Measurements from ENCODE around the gene AFP. TPM values are rescaled to one million over a fixed set of nuclear protein-coding genes. Genes with fewer than 3 reads are reported as not detected.

The AFP gene
- total and polyA plus RNA-seq, 2 donors from 2014 or later, result 11.6 TPM; not detected in 1

DNA sequence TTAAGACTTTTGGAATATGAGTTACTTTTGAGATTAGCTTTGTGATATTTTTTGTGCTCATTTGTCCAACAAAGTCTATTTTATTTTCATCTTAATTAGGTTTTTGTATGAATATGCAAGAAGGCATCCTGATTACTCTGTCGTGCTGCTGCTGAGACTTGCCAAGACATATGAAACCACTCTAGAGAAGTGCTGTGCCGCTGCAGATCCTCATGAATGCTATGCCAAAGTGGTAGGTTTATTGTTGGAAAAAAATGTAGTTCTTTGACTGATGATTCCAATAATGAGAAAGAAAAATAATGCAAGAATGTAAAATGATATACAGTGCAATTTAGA lies 21.1 kb upstream of the AFP start:
- Histone ChIP-seq H3K9ac (ENCODE audit: low read length in 3 of 3) (no peak overlapping the region), H3K36me3 (ENCODE audit: control insufficient read depth in 2 of 3, insufficient read depth in 3 of 3, low read length in 3 of 3) (no peaks in the 10 kb centered on the region), H3K27me3 (ENCODE audit: control insufficient read depth, insufficient read depth, low read length) (no peaks in the 10 kb centered on the region), H3K4me3 (ENCODE audit: low read length in 3 of 3) (peak overlapping the region in 1 of 3 donors; percentile 42), H3K9me3 (ENCODE audit: control insufficient read depth in 2 of 3, insufficient read depth in 1 of 3, low read length in 3 of 3) (no peaks in the 10 kb centered on the region), H3K4me1 (ENCODE audit: control insufficient read depth in 2 of 3, insufficient read depth in 2 of 3, low read depth in 1 of 3, low read length in 3 of 3) (no peaks in the 10 kb centered on the region), H3K27ac (ENCODE audit: low read depth in 2 of 2, low read length in 2 of 2) (no peak overlapping the region)
- intact Hi-C loops (cut with DNase I), result no loop called here
- no peak for DNase-seq
- no peak for FAIRE-seq
- TF ChIP-seq, protein P1, sequence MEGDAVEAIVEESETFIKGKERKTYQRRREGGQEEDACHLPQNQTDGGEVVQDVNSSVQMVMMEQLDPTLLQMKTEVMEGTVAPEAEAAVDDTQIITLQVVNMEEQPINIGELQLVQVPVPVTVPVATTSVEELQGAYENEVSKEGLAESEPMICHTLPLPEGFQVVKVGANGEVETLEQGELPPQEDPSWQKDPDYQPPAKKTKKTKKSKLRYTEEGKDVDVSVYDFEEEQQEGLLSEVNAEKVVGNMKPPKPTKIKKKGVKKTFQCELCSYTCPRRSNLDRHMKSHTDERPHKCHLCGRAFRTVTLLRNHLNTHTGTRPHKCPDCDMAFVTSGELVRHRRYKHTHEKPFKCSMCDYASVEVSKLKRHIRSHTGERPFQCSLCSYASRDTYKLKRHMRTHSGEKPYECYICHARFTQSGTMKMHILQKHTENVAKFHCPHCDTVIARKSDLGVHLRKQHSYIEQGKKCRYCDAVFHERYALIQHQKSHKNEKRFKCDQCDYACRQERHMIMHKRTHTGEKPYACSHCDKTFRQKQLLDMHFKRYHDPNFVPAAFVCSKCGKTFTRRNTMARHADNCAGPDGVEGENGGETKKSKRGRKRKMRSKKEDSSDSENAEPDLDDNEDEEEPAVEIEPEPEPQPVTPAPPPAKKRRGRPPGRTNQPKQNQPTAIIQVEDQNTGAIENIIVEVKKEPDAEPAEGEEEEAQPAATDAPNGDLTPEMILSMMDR (IDR thresholded peaks at IDR 0.05; ENCODE audit: borderline replicate concordance, extremely low read depth, insufficient read depth), result no peak

DNA sequence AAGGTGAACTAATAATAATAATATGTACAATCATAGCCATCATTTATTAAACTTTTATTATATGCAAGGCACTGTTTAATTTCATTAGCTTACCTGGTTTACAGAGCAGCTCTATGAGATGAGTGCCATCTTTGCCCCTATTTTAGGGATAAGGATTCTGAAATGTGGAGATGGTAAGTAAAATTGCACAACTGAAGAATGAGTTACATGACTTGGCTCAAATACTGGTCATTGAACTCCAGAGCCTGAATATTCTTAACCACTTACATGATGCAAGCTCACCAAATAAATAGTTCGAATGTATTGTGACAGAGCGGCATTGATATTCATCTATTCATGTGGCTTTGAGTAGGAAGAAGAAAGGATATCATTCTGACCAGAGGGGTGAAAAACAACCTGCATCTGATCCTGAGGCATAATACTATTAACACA lies 20.2 kb upstream of the AFP start:
- no peak overlapping the region for H3K4me3 ChIP-seq (ENCODE audit: low read length in 3 of 3)
- no peak overlapping the region for H3K27ac ChIP-seq (ENCODE audit: low read depth in 2 of 2, low read length in 2 of 2)
- intact Hi-C loops (cut with DNase I), result no loop called here
- FAIRE-seq (no peak), DNase-seq (no peak)
- H3K36me3 ChIP-seq (ENCODE audit: control insufficient read depth in 2 of 3, insufficient read depth in 3 of 3, low read length in 3 of 3), result no peaks in the 10 kb centered on the region
- H3K9ac ChIP-seq (ENCODE audit: low read length in 3 of 3), result no peak overlapping the region
- TF ChIP-seq, protein P1 (IDR thresholded peaks at IDR 0.05; ENCODE audit: borderline replicate concordance, extremely low read depth, insufficient read depth), result no peak
- no peaks in the 10 kb centered on the region for H3K9me3 ChIP-seq (ENCODE audit: control insufficient read depth in 2 of 3, insufficient read depth in 1 of 3, low read length in 3 of 3)
- no peaks in the 10 kb centered on the region for H3K27me3 ChIP-seq (ENCODE audit: control insufficient read depth, insufficient read depth, low read length)
- no peaks in the 10 kb centered on the region for H3K4me1 ChIP-seq (ENCODE audit: control insufficient read depth in 2 of 3, insufficient read depth in 2 of 3, low read depth in 1 of 3, low read length in 3 of 3)

DNA sequence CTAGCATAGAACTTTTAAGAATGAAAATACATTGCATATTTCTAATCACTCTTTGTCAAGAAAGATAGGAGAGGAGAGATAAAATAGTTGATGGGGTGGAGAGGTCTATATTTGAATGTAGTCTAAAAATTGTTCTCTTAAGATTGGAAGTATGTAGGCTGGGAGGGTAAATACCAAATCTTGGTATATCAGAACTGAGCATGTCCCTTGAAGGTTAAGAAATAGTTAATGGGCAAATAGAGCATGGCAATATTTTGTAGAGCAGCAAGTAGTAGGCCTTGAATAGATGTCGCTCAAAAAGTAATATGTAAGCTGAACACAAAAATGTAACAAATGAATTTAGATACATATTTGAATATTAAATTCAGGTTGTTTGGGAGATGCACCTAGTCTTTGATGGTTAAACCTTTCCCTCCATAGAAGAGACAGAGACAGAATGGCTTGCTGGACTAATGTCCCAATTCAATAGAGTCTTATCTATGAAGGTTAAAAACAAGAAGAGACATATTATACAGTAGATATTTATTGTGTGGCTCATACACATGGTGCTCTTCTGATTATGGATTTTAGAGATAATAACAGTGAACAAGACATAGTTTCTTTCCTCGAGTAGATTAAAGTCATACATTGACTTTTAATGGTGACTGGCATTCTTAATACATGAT lies 19.5 kb upstream of the AFP start:
- intact Hi-C loops (cut with DNase I), result no loop called here
- H3K4me1 ChIP-seq (ENCODE audit: control insufficient read depth in 2 of 3, insufficient read depth in 2 of 3, low read depth in 1 of 3, low read length in 3 of 3), result no peaks in the 10 kb centered on the region
- H3K4me3 ChIP-seq (ENCODE audit: low read length in 3 of 3), result no peak overlapping the region
- no peaks in the 10 kb centered on the region for H3K36me3 ChIP-seq (ENCODE audit: control insufficient read depth in 2 of 3, insufficient read depth in 3 of 3, low read length in 3 of 3)
- no peaks in the 10 kb centered on the region for H3K27me3 ChIP-seq (ENCODE audit: control insufficient read depth, insufficient read depth, low read length)
- H3K9ac ChIP-seq (ENCODE audit: low read length in 3 of 3), result no peak overlapping the region
- DNase-seq, result no peak
- H3K9me3 ChIP-seq (ENCODE audit: control insufficient read depth in 2 of 3, insufficient read depth in 1 of 3, low read length in 3 of 3), result no peaks in the 10 kb centered on the region
- FAIRE-seq, result no peak
- TF ChIP-seq, protein P1 (IDR thresholded peaks at IDR 0.05; ENCODE audit: borderline replicate concordance, extremely low read depth, insufficient read depth), result no peak
- H3K27ac ChIP-seq (ENCODE audit: low read depth in 2 of 2, low read length in 2 of 2), result no peak overlapping the region

DNA sequence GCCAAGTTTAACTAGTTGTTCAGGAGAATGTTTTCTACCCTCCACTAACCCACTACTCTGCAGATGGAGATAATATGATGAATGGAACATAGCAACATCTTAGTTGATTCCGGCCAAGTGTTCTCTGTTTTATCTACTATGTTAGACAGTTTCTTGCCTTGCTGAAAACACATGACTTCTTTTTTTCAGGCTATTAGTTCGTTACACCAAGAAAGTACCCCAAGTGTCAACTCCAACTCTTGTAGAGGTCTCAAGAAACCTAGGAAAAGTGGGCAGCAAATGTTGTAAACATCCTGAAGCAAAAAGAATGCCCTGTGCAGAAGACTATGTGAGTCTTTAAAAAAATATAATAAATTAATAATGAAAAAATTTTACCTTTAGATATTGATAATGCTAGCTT lies 18.7 kb upstream of the AFP start:
- Histone ChIP-seq H3K36me3 (ENCODE audit: control insufficient read depth in 2 of 3, insufficient read depth in 3 of 3, low read length in 3 of 3) (no peaks in the 10 kb centered on the region), H3K27me3 (ENCODE audit: control insufficient read depth, insufficient read depth, low read length) (no peaks in the 10 kb centered on the region), H3K27ac (ENCODE audit: low read depth in 2 of 2, low read length in 2 of 2) (no peak overlapping the region), H3K9me3 (ENCODE audit: control insufficient read depth in 2 of 3, insufficient read depth in 1 of 3, low read length in 3 of 3) (no peaks in the 10 kb centered on the region), H3K9ac (ENCODE audit: low read length in 3 of 3) (no peak overlapping the region), H3K4me3 (ENCODE audit: low read length in 3 of 3) (no peak overlapping the region), H3K4me1 (ENCODE audit: control insufficient read depth in 2 of 3, insufficient read depth in 2 of 3, low read depth in 1 of 3, low read length in 3 of 3) (no peaks in the 10 kb centered on the region)
- FAIRE-seq (no peak), DNase-seq (no peak)
- intact Hi-C loops (cut with DNase I), result no loop called here
- TF ChIP-seq, protein P1 (IDR thresholded peaks at IDR 0.05; ENCODE audit: borderline replicate concordance, extremely low read depth, insufficient read depth), result no peak

Measured in kidney (tissue), 14 donors.